ENCODE results near the gene MAP3K10. TPM values are rescaled to one million over a fixed set of nuclear protein-coding genes. Genes with fewer than 3 reads are reported as not detected.

The MAP3K10 gene
- total and polyA plus RNA-seq, 8 donors = 5.9 to 32.8 (median 8.0) TPM

DNA sequence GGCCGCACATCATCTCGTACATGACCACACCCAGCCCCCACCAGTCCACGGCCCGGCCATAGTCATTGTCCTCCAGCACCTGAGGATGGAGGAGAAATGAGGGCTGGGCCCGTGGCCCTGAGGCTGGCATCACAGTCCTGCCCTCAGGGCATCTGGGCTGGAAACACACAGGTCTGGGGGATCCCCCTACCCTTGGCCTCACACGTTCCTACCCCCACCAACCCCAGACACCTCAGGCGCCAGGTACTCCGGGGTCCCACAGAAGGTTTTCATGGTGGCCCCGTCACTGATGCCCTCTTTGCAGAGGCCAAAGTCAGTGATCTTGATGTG lies 44.8 kb downstream of the MAP3K10 start:
- Histone ChIP-seq H3K4me1 (no peaks in the 10 kb centered on the region), H3K27ac (no peak overlapping the region), H3K4me3 (no peak overlapping the region), H3K36me3 (peaks cover 0 to 72% (median 39%) of the 10 kb centered on the region in 3 donors), H3K27me3 (no peaks in the 10 kb centered on the region), H3K9me3 (no peaks in the 10 kb centered on the region)
- no peak for TF ChIP-seq CTCF (IDR thresholded peaks at IDR 0.05)
- ATAC-seq = no peak
- intact Hi-C loops (cut with DNase I) = no loop called here
- FAIRE-seq = no peak
- no peak for DNase-seq
- WGBS, 2 donors = 93 to 96% methylated on average over 9 of the region's 9 CpGs

DNA sequence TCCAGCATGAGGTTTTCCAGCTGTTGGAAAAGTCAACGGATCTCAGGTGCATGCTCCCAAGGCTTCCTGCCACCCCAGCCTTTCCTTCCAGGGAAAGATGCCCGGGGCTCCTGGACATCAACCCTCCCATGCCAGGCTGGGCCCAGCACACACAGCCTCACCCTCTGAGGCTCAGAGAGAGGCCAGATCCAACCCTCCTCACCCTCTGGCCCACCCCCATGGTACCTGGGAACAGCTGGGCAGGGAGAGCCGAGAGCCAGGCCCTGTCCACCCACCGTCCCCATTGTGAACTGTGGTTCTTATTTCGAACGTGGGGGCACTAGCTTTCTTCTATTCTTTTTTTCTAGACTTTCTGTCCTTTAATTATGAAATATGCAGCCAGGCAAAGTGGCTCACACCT lies 45.1 kb downstream of the MAP3K10 start:
- ATAC-seq (no peak), DNase-seq (no peak), FAIRE-seq (no peak)
- intact Hi-C loops (cut with DNase I) = no loop called here
- TF ChIP-seq CTCF (IDR thresholded peaks at IDR 0.05) = no peak
- H3K27ac ChIP-seq = no peak overlapping the region
- no peak overlapping the region for H3K4me3 ChIP-seq
- H3K9me3 ChIP-seq = no peaks in the 10 kb centered on the region
- 88 to 90% methylated on average over 6 of the region's 6 CpGs for WGBS, 2 donors
- no peaks in the 10 kb centered on the region for H3K27me3 ChIP-seq
- peaks cover 0 to 72% (median 39%) of the 10 kb centered on the region in 3 donors for H3K36me3 ChIP-seq
- H3K4me1 ChIP-seq = no peaks in the 10 kb centered on the region

- 88 to 98% methylated on average over 14 of the region's 14 CpGs for WGBS, 2 donors
- no peak for TF ChIP-seq CTCF (IDR thresholded peaks at IDR 0.05)
- intact Hi-C loops (cut with DNase I) = no loop called here
- Histone ChIP-seq H3K27me3 (no peaks in the 10 kb centered on the region), H3K9me3 (no peaks in the 10 kb centered on the region), H3K27ac (no peak overlapping the region), H3K4me1 (no peaks in the 10 kb centered on the region), H3K36me3 (peaks cover 0 to 72% (median 43%) of the 10 kb centered on the region in 3 donors), H3K4me3 (no peak overlapping the region)
- DNase-seq (no peak), FAIRE-seq (no peak), ATAC-seq (no peak)
These were observed 46.6 kb downstream of the MAP3K10 start for GRCh38 chr19:40237791-40238190.

DNA sequence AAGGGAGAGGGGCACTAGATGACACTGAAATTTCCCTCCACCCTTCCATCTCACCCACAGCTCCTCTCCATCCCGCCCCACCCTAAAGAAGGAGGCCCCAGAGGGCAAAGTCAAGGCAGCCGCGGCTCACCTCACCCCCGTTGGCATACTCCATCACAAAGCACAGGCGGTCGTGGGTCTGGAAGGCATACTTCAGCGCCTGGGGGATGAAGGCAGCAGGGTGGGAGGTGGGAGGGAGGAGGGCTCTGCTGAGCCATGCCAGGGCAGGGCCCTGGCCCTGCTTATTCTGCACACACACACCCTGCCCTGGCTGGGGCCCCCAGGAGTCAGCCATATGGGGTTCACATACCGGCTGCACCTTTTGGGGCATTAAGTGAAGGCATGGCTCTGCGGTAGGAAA lies 47.5 kb downstream of the MAP3K10 start:
- no peaks in the 10 kb centered on the region for H3K9me3 ChIP-seq
- no peak overlapping the region for H3K4me3 ChIP-seq
- FAIRE-seq (no peak), DNase-seq (no peak), ATAC-seq (no peak)
- H3K27ac ChIP-seq = no peak overlapping the region
- intact Hi-C loops (cut with DNase I) = no loop called here
- no peaks in the 10 kb centered on the region for H3K4me1 ChIP-seq
- TF ChIP-seq CTCF (IDR thresholded peaks at IDR 0.05) = no peak
- WGBS, 2 donors = 93 to 96% methylated on average over 9 of the region's 9 CpGs
- peaks cover 0 to 65% (median 43%) of the 10 kb centered on the region in 3 donors for H3K36me3 ChIP-seq
- H3K27me3 ChIP-seq = no peaks in the 10 kb centered on the region

GRCh38 chr19:40239415-40240226 lies 48.4 kb downstream of the MAP3K10 start:
- no peak for ATAC-seq

More at GRCh38 chr19:40239415-40240226, 48.4 kb downstream of the MAP3K10 start:
- Histone ChIP-seq H3K27me3 (no peaks in the 10 kb centered on the region), H3K4me3 (no peak overlapping the region), H3K4me1 (no peaks in the 10 kb centered on the region), H3K9me3 (no peaks in the 10 kb centered on the region), H3K36me3 (peaks cover 0 to 60% (median 43%) of the 10 kb centered on the region in 3 donors), H3K27ac (no peak overlapping the region)
- TF ChIP-seq CTCF (IDR thresholded peaks at IDR 0.05) = no peak
- intact Hi-C loops (cut with DNase I) = no loop called here
- DNase-seq (no peak), FAIRE-seq (no peak)
- 93 to 96% methylated on average over 12 of the region's 12 CpGs for WGBS, 2 donors
